GM06990 (cell line): Measurements from ENCODE around the gene LRRC7.
"Not testable (repeated sequence)": the region's sequence is repeated elsewhere in the genome, so short reads cannot be mapped to it uniquely, and the experiment has no call there.

Experiments
- DNase-seq: peaks from one replicate; pipeline ENCODE4 v3.0.0-alpha.2; 2011; ENCODE audit not compliant: insufficient read length; ENCODE audit errors: extremely low read depth
- H3K27me3 ChIP-seq: replicated peaks from 2 replicates; pipeline ENCODE4 v1.6.0; 2011; ENCODE audit warnings: low read length; ENCODE audit not compliant: control insufficient read depth, insufficient read depth
- H3K36me3 ChIP-seq: 2 replicates; pipeline ENCODE4 v1.5.1; 2011; ENCODE audit warnings: low read length; ENCODE audit not compliant: control insufficient read depth, insufficient read depth
- H3K4me3 ChIP-seq: replicated peaks from 2 replicates; pipeline ENCODE4 v1.5.1; 2011; ENCODE audit warnings: low read depth, mild to moderate bottlenecking, control low read depth, low read length
- TF ChIP-seq, protein P1 (sequence below): IDR thresholded peaks from 2 replicates; pipeline ENCODE4 v1.5.1; 2011; ENCODE audit warnings: low read length, control low read depth, mild to moderate bottlenecking, inconsistent platforms; ENCODE audit not compliant: insufficient read depth, poor library complexity, severe bottlenecking

Gene LRRC7

DNA sequence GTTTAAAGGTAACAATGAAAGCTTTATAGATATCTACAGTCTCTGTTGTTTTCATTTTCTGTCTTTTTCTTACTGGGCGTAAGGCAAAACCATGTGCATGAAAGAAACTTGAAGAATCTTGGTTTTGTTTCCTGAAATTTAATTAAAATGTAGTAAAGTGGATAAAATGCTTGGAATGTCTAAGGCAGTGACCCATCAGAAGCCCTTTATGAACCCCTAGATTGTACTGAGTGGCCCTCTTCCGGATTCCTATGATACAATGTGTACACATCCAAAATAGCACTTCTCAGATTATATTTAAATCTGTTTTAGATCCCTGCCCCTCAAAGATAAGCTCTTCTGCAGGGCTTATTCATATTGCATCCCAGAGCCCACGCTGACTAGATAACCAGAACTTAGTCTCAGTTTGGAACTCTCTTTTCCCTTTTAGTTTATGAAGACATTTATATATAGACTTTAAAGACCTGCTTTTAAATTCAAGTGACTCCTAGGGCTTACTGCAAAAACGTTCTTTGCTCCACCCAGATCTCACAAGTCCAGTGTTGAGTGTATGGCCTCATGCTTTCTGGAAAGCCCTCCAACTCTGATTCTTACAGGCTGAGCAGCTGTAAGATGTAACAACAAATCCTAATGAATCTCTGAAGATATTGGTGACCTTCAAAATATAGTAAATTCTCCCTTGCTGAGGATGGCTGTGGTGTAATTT, 142.9 kb downstream of the LRRC7 start:
- Histone ChIP-seq H3K27me3 (no peaks in the 10 kb centered on the region), H3K4me3 (no peak overlapping the region), H3K36me3 (no peaks in the 10 kb centered on the region)
- DNase-seq: no peak
- TF ChIP-seq, protein P1, sequence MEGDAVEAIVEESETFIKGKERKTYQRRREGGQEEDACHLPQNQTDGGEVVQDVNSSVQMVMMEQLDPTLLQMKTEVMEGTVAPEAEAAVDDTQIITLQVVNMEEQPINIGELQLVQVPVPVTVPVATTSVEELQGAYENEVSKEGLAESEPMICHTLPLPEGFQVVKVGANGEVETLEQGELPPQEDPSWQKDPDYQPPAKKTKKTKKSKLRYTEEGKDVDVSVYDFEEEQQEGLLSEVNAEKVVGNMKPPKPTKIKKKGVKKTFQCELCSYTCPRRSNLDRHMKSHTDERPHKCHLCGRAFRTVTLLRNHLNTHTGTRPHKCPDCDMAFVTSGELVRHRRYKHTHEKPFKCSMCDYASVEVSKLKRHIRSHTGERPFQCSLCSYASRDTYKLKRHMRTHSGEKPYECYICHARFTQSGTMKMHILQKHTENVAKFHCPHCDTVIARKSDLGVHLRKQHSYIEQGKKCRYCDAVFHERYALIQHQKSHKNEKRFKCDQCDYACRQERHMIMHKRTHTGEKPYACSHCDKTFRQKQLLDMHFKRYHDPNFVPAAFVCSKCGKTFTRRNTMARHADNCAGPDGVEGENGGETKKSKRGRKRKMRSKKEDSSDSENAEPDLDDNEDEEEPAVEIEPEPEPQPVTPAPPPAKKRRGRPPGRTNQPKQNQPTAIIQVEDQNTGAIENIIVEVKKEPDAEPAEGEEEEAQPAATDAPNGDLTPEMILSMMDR: no peak

DNA sequence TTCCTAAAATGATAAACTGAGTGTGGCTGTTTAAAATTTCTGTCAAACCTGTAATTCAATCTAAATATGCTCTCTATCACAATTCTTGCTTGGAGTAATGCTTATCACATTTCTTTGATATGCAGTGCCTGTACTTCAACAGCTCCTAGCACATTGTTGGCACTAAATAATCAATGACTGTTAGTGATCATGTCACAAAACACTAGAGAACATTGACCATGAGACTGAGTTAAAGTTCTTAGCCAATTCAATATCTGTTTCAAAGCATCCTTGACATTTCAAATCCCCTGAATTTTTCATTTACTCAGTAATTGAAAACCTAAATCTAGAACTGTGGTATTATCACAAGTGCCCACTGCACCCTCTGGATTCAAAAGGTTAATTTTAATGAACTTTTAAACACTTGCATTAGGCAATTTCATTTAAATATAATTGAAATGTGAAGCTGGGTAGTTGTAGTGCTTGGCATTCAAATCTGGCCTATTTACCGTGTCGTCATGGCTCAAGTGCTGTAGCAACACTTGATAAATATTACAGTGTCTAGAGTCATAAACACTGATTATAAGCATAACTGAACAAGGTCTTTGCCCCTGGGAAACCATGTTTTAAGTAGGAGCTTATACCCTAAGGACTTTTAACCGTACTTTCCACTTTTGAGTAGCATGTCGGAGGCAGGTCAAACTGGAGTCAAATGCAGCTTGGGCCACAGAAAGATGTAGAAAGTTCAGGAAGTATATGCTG, 143.6 kb downstream of the LRRC7 start:
- TF ChIP-seq, protein P1: no peak

DNA sequence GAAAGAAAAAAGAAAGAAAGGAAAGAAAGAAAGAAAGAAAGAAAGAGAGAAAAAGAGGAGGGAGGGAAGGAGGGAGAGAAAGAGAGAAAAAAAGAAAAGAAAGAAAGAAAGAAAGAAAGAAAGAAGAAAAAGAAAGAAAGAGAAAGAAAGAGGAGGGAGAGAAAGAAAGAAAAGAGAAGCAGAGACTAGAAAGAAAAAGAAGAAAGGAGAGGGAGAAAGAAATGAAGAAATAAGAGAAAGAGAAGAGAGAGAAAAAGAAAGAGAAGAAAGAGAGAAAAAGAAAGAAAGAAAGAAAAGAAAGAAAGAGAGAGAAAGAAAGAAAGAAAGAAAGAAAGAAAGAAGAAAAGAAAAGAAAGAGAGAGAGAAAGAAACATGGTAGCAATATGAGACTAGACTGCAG, 150.1 kb downstream of the LRRC7 start:
- not testable (repeated sequence) for H3K27me3 ChIP-seq, H3K36me3 ChIP-seq, DNase-seq, H3K4me3 ChIP-seq

More for the DNA sequence above, 143.6 kb downstream of the LRRC7 start:
- Histone ChIP-seq H3K4me3 (no peak overlapping the region), H3K36me3 (no peaks in the 10 kb centered on the region), H3K27me3 (no peaks in the 10 kb centered on the region)
- no peak for DNase-seq

DNA sequence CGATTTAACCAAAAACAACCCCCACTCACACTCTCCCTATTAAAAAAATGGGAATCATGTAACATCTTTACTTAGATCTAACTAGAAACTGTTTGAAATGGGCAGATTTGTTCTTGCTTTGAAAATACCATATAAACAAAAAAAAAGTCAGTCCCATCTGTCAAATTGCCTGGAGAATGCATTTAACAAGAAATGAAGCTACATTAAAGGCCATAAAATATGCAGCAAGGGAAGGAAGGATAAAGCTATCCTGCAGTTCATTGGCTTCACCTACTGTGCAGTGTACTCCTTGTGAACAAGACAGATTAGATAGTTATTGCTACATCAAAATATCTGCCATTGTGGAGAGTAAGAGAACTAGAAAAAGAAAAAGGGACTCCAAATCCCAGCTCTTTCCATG, 160.5 kb downstream of the LRRC7 start:
- no peaks in the 10 kb centered on the region for H3K27me3 ChIP-seq
- no peak for DNase-seq
- TF ChIP-seq, protein P1: no peak
- no peaks in the 10 kb centered on the region for H3K36me3 ChIP-seq
- no peak overlapping the region for H3K4me3 ChIP-seq

DNA sequence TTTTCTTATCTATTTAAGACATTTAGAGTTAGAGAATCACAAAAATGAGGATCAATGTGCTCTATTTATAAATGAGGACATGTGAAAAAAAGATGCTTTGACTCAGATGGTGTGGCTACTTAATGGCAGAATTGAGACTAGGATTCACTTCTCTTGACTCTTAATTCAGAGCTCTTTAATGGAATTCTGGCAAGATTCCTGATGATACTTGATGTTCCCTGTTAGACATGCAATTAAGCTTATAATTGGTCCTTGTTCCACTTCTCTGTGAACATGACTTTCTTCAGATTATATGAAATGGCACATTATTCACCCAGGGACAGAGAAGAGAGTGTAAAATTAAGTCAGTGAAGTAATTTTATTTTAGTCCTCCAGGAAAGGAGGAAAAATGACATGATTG, 165.3 kb downstream of the LRRC7 start:
- no peaks in the 10 kb centered on the region for H3K27me3 ChIP-seq
- DNase-seq: no peak
- H3K4me3 ChIP-seq: no peak overlapping the region
- no peaks in the 10 kb centered on the region for H3K36me3 ChIP-seq
- TF ChIP-seq, protein P1: no peak

DNA sequence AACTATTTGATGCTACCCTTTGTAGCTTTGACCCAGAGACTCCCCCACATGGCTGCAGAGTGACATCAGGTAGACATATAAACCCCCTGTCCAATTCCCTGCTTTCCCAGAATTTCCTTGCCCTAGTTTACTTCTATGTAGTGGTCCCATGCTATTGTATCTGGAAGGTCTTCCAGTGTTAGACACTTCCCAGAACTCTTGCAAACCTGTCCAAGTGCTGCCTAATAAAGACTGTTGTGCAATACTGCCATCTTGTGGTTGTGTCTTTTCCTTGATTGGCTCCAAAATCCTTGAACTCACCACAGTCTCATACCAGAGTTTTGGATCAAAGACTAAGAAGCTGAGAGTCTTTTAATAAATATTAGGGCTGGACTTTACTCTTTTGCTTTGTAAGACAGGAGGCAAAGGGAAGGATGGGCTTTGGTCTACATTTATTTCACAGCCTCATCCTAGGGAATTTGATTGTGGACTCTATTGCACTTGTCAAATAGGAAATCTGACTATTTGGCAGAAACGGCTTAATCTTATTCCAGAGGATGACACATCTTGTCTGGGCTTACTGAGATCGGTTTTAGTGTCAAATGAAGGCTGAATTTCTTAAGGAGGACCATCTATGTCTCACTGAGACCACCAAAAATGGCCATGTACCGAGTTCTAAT, 169.9 kb downstream of the LRRC7 start:
- TF ChIP-seq, protein P1: peak; percentile 66
- Histone ChIP-seq H3K27me3 (no peaks in the 10 kb centered on the region), H3K4me3 (no peak overlapping the region), H3K36me3 (no peaks in the 10 kb centered on the region)
- DNase-seq: peak; percentile 9
